ENCODE data around the gene NTM. TPM values are rescaled to one million over a fixed set of nuclear protein-coding genes. Genes with fewer than 3 reads are reported as not detected.
"Not testable (repeated sequence)": the region's sequence is repeated elsewhere in the genome, so short reads cannot be mapped to it uniquely, and the experiment has no call there.

The NTM gene
- total RNA-seq, 2 experiments from 2014 or later: not detected

DNA sequence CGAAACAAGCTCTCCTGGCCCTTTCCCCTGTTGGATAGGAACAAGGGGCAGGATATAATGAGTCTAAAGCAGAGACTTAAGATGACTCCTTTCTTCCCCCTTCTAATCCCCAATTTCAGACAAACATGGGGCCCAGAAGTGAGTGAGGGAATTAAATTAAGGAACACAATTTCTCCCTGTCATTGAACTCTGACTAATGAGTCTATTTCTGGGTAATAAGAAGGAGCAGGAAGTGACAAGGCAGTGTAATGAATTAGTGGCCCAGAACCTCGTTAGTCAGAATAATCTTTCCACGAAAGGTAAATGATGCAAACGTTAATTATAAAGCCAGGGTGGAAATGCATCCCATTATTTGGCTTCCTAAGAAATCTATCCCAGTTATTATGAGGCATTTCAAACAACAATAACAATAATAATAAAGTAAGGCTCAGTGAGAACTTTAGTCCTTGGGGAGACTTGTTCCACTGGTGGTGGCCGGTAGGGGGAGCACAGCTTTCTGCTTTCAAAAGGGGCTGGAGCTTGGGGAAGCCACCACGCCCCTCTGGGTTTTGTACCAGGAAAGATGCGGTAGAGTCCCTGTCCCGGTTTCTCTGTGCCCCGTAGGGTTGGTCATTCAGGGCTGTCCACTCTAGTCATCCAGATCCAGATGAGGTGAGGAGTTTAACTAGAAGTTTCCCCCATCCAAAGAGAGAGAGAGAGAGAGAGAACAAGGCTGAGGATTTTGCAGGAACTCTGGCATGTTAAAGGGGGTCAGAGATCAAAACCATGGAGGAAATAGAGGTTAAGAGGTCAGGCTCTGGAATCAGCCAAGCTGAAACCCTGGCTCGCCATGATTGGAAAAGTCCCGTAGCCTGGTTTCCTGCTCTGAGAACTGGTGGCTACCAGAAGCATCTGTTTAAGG, 298.3 kb downstream of the NTM start:
- Mint-ChIP-seq H3K27ac (no peak overlapping the region), H3K4me1 (peaks cover 2% of the 10 kb centered on the region), H3K4me3 (no peak overlapping the region), H3K36me3 (ENCODE audit: low read depth) (no peaks in the 10 kb centered on the region), H3K9me3 (no peaks in the 10 kb centered on the region), H3K27me3 (no peaks in the 10 kb centered on the region)
- ChIA-PET CTCF (interaction anchor here (1.1 to 2.7 kb wide), 3 partner anchors 14 to 604 kb away, joined by 3 to 9 read pairs (median 4); no protein-coding TSS in a partner anchor), POLR2A (no interaction called here)
- peak; percentile 35 for DNase-seq

- no peak for DNase-seq
- Mint-ChIP-seq H3K27me3 (no peaks in the 10 kb centered on the region), H3K9me3 (no peaks in the 10 kb centered on the region), H3K4me1 (peaks cover 2% of the 10 kb centered on the region), H3K4me3 (no peak overlapping the region), H3K36me3 (ENCODE audit: low read depth) (no peaks in the 10 kb centered on the region), H3K27ac (no peak overlapping the region)
- ChIA-PET CTCF (interaction anchor here (1.1 to 2.7 kb wide), 3 partner anchors 14 to 605 kb away, joined by 3 to 9 read pairs (median 4); no protein-coding TSS in a partner anchor), POLR2A (no interaction called here)
Observed at GRCh38 chr11:131669401-131669780, 299.0 kb downstream of the NTM start.

- POLR2A ChIA-PET: no interaction called here
- Mint-ChIP-seq H3K4me3 (no peak overlapping the region), H3K36me3 (ENCODE audit: low read depth) (no peaks in the 10 kb centered on the region), H3K4me1 (peaks cover 2% of the 10 kb centered on the region), H3K9me3 (no peaks in the 10 kb centered on the region), H3K27me3 (no peaks in the 10 kb centered on the region), H3K27ac (no peak overlapping the region)
- no peak for DNase-seq
- CTCF ChIA-PET: no interaction called here
Observed at GRCh38 chr11:131670876-131671275, 300.5 kb downstream of the NTM start.

DNA sequence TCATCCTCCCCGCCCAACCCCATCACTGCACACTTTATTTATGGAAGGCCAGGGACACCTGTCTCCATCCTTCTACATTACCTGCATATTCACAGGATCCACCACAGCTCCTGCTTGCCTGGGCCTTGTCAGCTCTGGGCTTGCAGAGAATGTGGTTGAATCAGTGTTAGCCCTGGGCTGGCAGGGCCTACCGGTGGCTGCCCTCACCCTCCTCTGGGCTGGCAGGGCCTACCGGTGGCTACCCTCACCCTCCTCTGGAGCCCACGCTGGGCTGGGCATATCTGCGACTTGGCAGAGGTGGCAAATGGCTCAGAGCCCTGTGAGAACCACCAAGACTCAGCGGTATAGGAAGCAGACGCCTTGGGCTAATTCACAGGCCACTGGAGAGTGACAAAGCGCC, 300.9 kb downstream of the NTM start:
- Mint-ChIP-seq H3K4me1 (peaks cover 2% of the 10 kb centered on the region), H3K36me3 (ENCODE audit: low read depth) (no peaks in the 10 kb centered on the region), H3K4me3 (no peak overlapping the region), H3K9me3 (no peaks in the 10 kb centered on the region), H3K27ac (no peak overlapping the region), H3K27me3 (no peaks in the 10 kb centered on the region)
- DNase-seq: no peak
- CTCF ChIA-PET: no interaction called here
- POLR2A ChIA-PET: no interaction called here

DNA sequence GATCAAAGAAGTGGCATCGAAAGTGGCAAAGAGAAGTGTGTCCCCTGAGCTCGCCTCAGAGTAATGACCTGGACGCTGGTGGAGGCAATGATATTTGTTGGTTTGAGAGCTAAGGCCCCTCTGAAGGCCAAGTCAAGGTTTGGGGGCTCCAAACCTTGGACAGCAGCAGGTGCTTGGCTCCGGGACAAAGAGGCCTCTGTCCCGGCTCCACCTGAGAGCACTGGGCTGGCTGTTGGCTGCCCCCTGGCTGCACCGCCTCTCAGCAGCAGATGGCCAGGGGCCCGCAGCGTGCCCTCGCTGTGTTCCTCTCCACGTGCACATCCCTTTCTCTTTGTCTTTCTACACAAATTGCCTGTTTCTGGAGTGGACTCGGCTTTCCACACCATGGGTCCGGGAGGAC, 301.3 kb downstream of the NTM start:
- POLR2A ChIA-PET: no interaction called here

DNA sequence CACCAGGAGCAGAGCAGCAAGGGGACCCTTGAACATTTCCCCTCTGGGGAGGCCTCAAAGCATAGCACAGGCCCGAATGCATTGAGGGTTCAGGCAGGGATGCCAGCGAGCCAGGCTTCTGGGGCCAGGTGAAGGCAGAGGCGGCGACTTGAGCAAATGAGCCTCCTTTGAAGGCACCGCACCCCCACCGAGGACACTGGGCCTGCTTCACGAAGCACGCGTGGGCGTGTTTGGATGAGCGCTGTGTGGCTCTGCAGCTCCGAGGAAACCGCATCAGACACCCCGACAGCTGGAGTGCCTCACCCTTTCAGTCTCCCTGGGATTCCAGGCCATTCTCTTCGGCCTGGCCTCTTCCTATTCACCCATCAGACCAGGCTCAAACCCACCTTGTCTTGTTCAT, 301.8 kb downstream of the NTM start:
- POLR2A ChIA-PET: no interaction called here
- H3K4me1 Mint-ChIP-seq: peaks cover 2% of the 10 kb centered on the region
- CTCF ChIA-PET: no interaction called here

More for the DNA sequence above, 301.3 kb downstream of the NTM start:
- no peak overlapping the region for H3K4me3 Mint-ChIP-seq
- no peak for DNase-seq
- no peaks in the 10 kb centered on the region for H3K27me3 Mint-ChIP-seq
- H3K9me3 Mint-ChIP-seq: no peaks in the 10 kb centered on the region
- CTCF ChIA-PET: no interaction called here
- H3K36me3 Mint-ChIP-seq (ENCODE audit: low read depth): no peaks in the 10 kb centered on the region
- H3K4me1 Mint-ChIP-seq: peaks cover 2% of the 10 kb centered on the region
- no peak overlapping the region for H3K27ac Mint-ChIP-seq

DNA sequence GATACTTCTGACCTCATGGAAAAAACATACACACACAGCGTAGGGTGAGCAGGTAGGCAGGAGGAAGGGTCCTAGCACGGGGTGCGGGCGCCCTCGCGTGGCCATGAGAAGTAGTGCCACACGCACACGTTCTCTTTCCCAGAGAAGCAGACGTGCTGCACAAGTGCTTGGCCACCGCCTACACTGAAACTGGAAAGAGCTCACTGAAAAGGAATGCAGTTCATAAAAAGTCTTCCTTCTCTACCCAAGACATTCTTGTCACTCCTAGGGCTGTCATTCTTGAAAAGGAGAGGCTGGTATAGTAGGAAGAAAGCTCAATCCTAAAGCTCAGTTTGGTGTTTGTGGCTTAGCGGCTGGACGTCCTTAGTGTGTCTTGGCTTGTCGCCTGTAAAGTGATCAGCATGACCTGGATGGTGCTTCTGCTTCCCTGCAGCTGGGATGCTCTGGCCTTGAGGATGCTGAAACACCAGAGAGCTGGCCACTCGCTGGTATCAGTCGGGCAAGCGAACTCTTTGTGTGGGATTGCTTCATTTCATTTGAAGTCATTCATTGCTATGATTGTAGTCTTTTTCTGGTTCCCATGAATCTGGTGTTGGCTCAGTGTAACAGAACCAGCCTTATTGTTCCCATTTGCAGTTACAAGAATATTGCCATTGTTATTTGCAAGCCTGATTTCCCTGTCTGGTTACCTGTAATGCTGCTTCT, 303.8 kb downstream of the NTM start:
- Mint-ChIP-seq H3K4me1 (no peaks in the 10 kb centered on the region), H3K4me3 (no peak overlapping the region), H3K36me3 (ENCODE audit: low read depth) (no peaks in the 10 kb centered on the region), H3K27me3 (no peaks in the 10 kb centered on the region), H3K27ac (no peak overlapping the region), H3K9me3 (no peaks in the 10 kb centered on the region)
- CTCF ChIA-PET: interaction anchor here (0.5 to 2.7 kb wide), 17 partner anchors 10 to 758 kb away, joined by 3 to 24 read pairs (median 4); partner anchors contain the start of gene SNX19
- POLR2A ChIA-PET: no interaction called here
- DNase-seq: peak; percentile 53

More for the DNA sequence above, 301.8 kb downstream of the NTM start:
- H3K9me3 Mint-ChIP-seq: no peaks in the 10 kb centered on the region
- H3K27ac Mint-ChIP-seq: no peak overlapping the region
- no peak for DNase-seq
- H3K36me3 Mint-ChIP-seq (ENCODE audit: low read depth): no peaks in the 10 kb centered on the region
- no peak overlapping the region for H3K4me3 Mint-ChIP-seq
- no peaks in the 10 kb centered on the region for H3K27me3 Mint-ChIP-seq

GRCh38 chr11:131675121-131675888, 304.9 kb downstream of the NTM start:
- Mint-ChIP-seq H3K27me3 (no peaks in the 10 kb centered on the region), H3K4me1 (no peaks in the 10 kb centered on the region), H3K9me3 (no peaks in the 10 kb centered on the region), H3K36me3 (ENCODE audit: low read depth) (no peaks in the 10 kb centered on the region), H3K4me3 (no peak overlapping the region), H3K27ac (no peak overlapping the region)
- CTCF ChIA-PET: interaction anchor here (1.1 to 2.7 kb wide), 10 partner anchors 11 to 759 kb away, joined by 3 to 24 read pairs (median 5); partner anchors contain the start of gene SNX19
- POLR2A ChIA-PET: no interaction called here
- DNase-seq: no peak

GRCh38 chr11:131677828-131678470, 307.5 kb downstream of the NTM start:
- ChIA-PET POLR2A (no interaction called here), CTCF (interaction anchor here (0.7 kb wide), 1 partner anchor 10 kb away, joined by 3 read pairs; no protein-coding TSS in a partner anchor)
- Mint-ChIP-seq H3K27ac (no peak overlapping the region), H3K27me3 (no peaks in the 10 kb centered on the region), H3K4me3 (no peak overlapping the region), H3K9me3 (no peaks in the 10 kb centered on the region), H3K36me3 (ENCODE audit: low read depth) (no peaks in the 10 kb centered on the region), H3K4me1 (no peaks in the 10 kb centered on the region)
- DNase-seq: no peak

DNA sequence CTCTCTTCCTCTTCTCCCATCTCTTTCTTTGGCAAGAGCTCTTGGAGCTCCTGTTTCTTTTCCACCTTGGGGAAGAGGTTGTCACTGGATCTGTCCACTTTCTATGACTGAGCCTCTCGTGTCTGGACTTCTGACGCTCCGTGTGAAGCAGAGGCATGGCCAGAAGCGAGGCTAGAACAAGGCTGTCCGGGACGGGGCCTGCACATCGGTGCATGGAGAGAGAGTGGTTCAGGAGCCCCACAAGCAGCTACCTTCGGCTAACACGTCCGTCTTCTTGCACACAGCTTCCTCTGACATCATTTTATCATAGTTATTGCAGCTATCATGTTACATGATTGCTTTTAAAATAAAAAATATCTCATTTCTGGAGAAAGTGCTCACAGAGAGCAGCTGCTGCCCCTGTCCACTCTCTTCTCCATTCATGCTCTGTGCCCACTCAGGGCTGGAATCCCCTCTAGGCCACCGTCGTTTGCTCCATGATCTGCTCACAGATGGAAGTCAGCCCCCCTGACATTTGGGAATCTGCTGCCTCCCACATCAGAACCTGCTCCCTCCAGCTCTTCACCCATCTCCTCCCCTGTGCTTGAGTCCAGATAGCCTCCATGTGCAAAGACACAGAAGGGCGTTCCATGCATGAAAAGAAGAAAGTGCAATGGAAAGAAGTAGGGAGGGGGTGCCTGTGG, 308.4 kb downstream of the NTM start:
- no peaks in the 10 kb centered on the region for H3K27me3 Mint-ChIP-seq
- POLR2A ChIA-PET: no interaction called here
- CTCF ChIA-PET: interaction anchor here (0.7 to 1.8 kb wide), 2 partner anchors 9 to 16 kb away, joined by 3 to 5 read pairs; no protein-coding TSS in a partner anchor
- no peak for DNase-seq
- H3K9me3 Mint-ChIP-seq: no peaks in the 10 kb centered on the region
- H3K27ac Mint-ChIP-seq: no peak overlapping the region
- H3K4me1 Mint-ChIP-seq: no peaks in the 10 kb centered on the region
- no peak overlapping the region for H3K4me3 Mint-ChIP-seq
- no peaks in the 10 kb centered on the region for H3K36me3 Mint-ChIP-seq (ENCODE audit: low read depth)

GRCh38 chr11:131680448-131680847, 310.0 kb downstream of the NTM start:
- H3K9me3 Mint-ChIP-seq; H3K4me1 Mint-ChIP-seq; H3K27me3 Mint-ChIP-seq; H3K4me3 Mint-ChIP-seq; DNase-seq; H3K27ac Mint-ChIP-seq; H3K36me3 Mint-ChIP-seq (ENCODE audit: low read depth); POLR2A ChIA-PET: not testable (repeated sequence)
- CTCF ChIA-PET: interaction anchor here (1.8 kb wide), 1 partner anchor 14 kb away, joined by 5 read pairs; no protein-coding TSS in a partner anchor

- no peak for DNase-seq
- no peaks in the 10 kb centered on the region for H3K4me1 Mint-ChIP-seq
- no peaks in the 10 kb centered on the region for H3K36me3 Mint-ChIP-seq (ENCODE audit: low read depth)
- H3K27me3 Mint-ChIP-seq: no peaks in the 10 kb centered on the region
- ChIA-PET CTCF (no interaction called here), POLR2A (no interaction called here)
- no peaks in the 10 kb centered on the region for H3K9me3 Mint-ChIP-seq
- H3K4me3 Mint-ChIP-seq: no peak overlapping the region
- H3K27ac Mint-ChIP-seq: no peak overlapping the region
Observed at GRCh38 chr11:131681920-131682319, 311.5 kb downstream of the NTM start.
